ENCODE measurements around the gene FARP1. TPM values are rescaled to one million over a fixed set of nuclear protein-coding genes. Genes with fewer than 3 reads are reported as not detected.
A peak's percentile ranks its signal among the peaks of the same experiment; 100 is the strongest.

Gene FARP1
- total RNA-seq, 1 donor from 2014 or later = 71.3 TPM

DNA sequence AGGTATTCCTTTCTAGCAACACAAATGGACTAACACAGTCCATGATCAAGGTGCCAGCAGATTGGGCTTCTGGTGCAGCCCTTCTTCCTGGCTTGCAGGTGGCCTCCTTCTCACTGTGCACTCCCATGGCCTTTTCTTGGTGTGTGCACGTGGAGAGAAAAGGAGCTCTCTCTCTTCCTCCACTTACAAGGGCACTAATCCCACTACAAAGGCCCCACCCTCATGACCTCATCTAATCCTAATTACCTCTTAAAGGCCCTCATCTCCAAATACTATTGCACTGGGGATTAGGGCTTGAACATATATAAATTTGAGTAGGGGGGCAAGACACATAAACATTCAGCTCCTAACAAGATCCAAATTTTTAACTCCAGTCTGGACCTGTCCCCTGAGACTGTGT, 19.7 kb upstream of the FARP1 start:
- DNase-seq (ENCODE audit: low spot score) = no peak
- intact Hi-C loops (cut with DNase I) = no loop called here

DNA sequence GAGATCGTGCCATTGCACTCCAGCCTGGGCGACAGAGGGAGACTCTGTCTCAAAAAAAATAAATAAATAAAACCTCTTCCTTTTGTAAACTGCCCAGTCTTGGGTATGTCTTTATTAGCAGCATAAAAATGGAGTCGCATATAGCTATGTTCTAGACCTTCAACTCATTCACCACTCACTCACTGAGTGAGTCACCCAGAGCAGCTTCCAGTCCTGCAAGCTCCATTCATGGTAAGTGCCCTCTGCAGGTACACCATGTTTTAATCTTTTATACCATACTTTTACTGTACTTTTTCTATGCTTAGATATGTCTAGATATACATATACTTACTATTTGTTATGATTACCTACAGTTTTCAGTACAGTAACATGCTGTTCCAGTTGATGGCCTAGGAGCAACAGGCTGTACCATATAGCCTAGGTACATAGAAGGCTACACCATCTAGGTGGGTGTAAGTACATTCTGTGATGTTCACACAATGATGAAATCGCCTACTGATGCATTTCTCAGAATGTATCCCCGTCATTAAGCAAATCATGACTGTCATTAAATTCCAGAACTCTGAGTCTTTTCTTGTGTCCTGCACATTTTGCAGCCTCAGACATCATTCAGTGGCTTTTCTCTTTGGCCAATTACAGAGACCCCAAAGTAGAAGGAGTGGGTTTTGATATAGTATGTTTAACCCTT, 13.7 kb upstream of the FARP1 start:
- DNase-seq (ENCODE audit: low spot score) = no peak
- intact Hi-C loops (cut with DNase I) = no loop called here

DNA sequence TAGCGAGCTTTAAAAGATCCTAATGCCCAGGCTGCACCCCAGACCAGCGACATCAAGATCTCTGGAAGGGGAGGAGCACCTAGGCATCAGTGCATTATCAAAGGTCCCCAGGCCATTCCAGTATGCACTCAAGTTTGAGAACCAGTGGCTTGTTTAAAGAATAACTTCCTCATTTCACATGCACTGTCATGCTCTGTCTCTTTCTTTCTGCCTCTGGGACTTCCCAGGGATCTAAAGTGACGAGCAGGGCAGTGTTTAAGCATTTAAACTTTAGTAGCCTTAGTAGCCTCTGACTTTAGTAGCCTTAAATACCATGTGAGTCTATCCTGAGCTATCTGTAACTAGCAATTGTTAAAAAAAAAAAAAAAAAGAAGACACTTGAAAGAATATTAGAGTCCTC, 8.9 kb upstream of the FARP1 start:
- DNase-seq (ENCODE audit: low spot score) = no peak
- intact Hi-C loops (cut with DNase I) = no loop called here

DNA sequence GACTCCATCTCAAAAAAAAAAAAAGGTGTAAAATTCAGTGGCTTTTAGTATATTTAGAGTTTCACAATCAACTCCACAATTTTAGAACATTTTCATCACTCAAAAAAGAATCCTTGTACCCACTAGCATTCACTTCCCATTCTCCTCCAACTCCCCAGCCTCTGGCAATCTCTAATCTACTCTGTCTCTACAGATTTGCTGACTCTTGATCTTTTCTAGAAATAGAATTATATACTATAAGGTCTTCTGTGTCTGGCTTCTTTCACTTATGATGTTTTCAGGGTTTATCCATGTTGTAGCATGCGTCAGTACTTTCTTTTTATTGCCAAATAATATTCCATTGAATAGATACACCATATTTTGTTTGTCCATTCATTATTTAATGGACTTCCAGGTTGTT, 8.0 kb upstream of the FARP1 start:
- intact Hi-C loops (cut with DNase I) = no loop called here
- DNase-seq (ENCODE audit: low spot score) = no peak

DNA sequence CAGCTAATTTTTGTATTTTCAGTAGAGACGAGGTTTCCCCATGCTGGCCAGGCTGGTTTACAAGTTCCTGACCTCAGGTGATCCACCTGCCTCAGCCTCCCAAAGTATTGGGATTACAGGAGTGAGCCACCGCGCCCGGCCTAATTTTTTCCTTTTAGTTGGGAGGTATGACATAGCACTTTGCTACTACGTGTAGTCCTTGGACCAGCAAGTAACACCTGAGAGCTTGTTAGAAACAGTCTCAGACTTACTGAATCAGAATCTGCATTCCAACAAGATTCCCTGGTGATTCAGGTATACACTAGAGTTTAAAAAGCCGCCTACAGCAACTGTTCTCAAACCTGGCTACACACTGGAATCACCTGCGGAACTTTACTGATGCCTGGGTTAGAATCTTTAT, 1.8 kb upstream of the FARP1 start:
- no peak for DNase-seq (ENCODE audit: low spot score)
- intact Hi-C loops (cut with DNase I) = loop anchor here (5.0 kb wide), 3 partner anchors 71 to 531 kb away; no protein-coding TSS in a partner anchor

DNA sequence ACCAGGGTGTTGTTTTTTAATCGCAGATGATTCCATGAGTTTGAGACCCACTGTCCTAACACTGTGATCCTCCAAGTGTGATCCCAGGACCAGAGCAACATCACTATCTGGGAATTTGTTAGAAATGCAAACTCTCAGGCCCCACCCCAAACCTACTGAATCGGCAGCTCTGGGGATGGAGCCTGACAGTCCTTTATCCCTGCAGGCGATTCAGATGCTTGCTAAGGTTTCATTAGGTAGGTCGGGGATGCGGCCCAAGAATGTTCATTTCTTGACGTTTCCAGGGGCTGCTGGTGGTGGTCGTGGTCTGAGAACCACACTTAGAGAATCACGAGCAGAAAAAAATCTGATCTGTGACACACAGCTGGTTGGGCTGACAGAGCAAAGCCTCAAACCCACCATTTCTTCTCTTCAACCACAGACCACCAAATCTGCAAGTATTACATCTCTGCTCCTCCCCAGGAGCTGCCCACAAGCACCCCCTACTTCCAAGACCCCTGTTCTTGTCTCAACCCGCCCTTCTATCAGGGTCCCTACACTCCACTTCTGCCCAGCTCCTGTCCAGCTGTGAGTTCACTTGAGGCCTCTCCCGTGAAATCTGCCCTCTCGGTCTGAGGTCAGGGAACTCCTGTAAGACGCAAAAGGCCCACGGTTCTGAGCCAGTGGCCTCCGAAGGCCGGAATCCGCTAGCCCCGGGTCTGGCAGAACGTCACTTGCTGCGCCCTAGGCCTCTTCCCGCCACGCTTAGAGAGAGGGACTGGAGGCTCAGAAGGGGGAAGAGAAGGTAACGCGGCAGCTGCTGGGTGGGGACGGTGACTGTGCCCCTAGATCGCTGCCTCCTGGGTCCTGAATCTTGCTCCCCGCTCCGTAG, 1.1 kb upstream of the FARP1 start:
- no peak for DNase-seq (ENCODE audit: low spot score)
- intact Hi-C loops (cut with DNase I) = loop anchor here (2.0 to 5.0 kb wide), 4 partner anchors 31 to 531 kb away; no protein-coding TSS in a partner anchor

DNA sequence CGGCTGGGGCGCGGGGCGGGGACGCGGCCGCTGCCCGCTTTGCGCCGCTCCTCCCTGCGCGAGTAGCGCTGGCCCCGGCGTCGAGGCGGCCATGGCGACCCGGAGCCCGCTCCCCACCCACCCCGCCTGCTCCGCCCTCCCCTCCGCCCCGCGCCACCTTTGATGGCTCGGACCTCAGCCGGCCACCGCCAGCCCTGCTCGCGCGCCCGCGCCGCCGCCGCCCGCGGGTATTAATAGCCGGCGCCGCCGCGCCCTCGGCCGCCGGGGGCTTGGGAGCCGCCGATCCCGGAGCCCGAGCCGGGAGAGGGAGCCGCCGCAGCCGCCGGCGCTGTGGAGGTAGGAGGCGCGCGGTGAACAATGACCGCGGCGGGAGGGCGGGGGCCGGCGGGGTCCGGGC, 261 bp downstream of the FARP1 start:
- intact Hi-C loops (cut with DNase I) = loop anchor here (2.0 to 5.0 kb wide), 4 partner anchors 30 to 529 kb away; no protein-coding TSS in a partner anchor
- DNase-seq (ENCODE audit: low spot score) = peak; percentile 79

DNA sequence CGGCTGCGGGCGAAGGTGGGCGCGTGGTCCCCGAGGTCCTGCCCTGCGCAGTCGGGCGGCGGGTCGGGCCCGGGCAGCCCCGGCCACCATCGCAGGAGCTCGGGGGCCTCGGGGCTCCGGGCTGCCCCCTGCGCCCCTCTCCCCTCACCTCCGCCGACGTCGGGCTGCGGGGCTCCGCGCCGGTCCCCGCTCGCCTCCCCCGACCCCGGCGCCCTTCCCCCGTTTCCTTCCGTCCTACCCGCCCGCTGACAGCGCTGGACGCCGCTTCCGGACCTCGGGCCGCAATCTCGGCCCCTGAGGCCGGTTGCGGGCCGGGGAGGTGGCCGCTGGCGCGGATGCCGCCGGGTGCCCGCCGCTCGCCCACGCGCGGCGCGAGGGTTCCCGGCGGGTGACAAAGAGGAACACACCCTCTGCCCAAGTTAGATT, 720 bp downstream of the FARP1 start:
- intact Hi-C loops (cut with DNase I) = loop anchor here (2.0 to 5.0 kb wide), 4 partner anchors 29 to 529 kb away; no protein-coding TSS in a partner anchor
- no peak for DNase-seq (ENCODE audit: low spot score)

DNA sequence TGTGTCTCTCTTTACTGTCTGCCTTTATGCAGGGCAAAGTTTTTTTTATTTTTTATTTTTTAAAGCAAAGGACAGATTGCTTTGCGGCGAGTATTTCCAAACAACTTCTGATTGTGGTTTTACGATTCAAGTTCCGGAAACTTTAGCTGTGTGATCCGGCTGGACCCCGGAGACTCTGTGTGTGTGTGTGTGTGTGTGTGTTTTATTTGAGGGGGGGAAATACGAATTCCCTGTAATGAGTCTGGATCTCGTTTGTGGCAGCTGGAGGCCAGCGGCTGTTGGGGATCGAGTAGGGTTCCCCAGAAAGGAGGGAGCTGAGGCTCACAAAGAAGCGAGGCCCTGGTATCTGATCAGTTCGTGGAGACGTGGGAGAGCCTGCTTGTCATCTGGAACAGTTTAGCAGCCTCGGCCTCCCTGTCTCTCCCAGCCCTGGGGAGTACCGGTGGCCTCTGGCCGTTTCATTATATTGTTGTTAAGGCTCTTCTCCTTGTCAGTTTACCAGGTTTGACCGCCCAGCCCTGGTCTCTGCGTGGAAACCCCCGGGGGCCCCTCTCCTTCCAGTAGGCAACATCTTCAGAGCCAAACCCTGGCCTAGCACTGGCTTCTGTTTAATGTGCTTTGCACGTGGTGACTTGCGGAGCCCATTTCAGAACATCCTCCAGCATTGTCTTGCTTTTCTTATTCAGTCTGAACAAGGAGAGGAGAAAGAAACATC, 1.3 kb downstream of the FARP1 start:
- DNase-seq (ENCODE audit: low spot score) = no peak
- intact Hi-C loops (cut with DNase I) = loop anchor here (5.0 kb wide), 3 partner anchors 68 to 528 kb away; no protein-coding TSS in a partner anchor

DNA sequence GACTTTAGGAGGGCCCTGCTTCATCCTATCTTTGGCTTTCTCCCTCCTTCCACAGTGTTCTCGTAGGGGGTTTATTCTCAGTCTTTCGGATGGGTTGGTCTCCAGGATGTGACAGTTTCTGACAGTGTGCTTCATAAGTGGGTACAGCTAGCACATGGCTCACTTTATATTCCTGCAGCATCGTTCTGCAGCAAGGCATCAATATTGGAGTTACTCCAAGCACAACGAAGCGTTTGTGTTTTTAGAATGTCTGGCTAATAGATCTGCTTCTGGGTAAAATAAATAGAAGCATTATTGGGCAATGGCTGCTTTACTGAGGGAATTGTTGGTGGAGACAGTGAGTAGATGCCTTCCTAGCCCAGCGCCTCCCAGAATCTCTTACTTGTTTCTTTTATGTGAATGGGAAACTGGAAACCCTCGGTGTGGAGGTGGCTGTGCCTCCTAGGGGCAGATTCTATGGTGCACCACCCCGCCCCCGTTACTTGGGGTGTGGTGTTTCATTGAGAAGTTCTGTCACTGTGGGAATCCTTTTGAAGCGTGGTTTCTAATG, 2.0 kb downstream of the FARP1 start:
- no peak for DNase-seq (ENCODE audit: low spot score)
- intact Hi-C loops (cut with DNase I) = loop anchor here (5.0 kb wide), 3 partner anchors 67 to 527 kb away; no protein-coding TSS in a partner anchor

DNA sequence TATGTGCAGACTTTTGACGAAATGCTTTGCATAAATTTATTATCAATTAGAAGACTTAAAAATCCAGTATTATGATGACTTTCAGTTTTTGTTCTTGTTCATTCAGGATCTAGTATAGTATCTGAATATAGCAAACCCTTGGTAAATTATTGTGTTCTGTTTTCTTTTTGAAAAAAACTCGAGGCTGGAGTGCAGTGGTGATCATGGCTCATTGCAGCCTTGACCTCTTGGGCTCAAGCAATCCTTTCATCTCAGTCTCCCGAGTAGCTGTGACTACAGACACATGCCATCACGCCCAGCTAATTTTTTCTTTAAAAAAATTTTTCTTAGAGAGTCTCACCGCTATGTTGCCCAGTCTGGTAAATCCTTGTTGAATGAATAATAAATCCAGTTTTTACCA, 4.6 kb downstream of the FARP1 start:
- no peak for DNase-seq (ENCODE audit: low spot score)
- intact Hi-C loops (cut with DNase I) = no loop called here

DNA sequence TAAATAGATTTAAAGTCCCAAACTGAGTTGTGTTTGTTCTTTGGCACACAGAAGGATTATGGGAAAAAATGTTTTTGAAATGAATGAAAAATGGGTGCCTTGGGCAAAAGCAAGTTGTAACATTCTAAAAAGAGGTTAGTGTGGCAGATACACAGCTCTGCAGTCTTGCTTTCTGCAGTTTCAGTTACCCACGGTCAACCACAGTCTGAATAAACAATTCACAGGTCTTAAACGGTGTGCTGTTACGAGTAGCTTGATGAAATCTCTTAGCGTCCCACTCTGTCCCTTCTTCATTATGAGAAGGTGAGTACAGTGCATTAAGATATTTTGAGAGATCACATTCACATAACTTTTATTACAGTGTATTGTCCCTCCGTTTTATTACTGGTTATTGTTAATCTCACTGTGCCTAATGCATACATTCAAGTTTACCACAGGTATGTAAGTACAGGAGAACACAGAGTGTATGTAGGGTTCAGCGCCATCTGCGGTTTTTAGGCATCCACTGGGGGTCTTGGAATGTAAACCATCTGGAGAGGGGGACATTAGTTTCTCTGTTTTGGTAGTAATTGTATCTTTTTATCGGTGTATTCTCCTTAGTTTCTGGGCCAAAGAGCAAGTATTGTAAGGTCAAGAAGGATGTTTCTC, 8.1 kb downstream of the FARP1 start:
- intact Hi-C loops (cut with DNase I) = no loop called here
- no peak for DNase-seq (ENCODE audit: low spot score)

DNA sequence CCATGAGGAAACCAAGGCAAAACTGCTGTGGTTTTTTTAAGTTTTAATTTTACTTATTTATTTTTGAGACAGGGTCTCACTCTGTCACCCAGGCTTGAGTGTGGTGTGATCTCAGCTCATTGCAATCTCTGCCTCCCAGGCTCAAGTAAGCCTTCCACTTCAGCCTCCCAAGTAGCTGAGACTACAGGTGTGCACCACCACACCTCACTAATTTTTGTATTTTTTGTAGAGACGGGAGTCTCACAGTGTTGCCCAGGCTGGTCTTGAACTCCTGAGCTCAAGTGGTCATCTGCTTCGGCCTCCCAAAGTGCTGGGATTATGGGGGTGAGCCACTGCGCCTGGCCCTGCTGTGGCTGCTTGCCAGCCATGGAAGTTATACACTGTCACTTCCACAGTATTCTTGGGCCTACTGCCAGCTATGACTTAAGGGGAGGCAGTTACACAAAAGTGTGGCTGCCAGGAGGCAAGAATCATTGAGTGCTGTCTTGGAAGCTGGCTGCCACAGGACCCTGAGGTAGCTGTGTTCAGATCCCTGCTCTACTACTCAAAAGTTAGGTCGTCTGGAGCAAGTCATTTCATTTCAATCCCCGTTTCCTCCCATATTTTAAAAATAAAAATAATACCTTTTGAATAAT, 12.7 kb downstream of the FARP1 start:
- no peak for DNase-seq (ENCODE audit: low spot score)

DNA sequence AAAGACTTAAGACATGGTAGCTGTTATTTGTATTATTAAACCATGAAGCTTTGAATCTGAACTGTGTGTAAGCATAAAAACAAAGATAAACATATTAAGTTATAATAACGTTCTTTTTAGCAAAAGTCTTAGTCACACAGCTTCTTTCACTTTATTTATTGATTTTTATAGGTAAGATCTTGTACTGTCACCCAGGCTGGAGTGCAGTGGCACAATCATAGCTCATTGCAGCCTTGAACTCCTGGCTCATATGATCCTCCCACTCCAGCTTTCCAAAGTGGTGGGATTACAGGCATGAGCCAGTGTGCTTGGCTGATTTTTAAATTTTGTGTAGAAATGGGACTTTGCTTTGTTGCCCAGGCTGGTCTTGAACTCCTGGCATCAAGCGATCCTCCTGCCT, 13.4 kb downstream of the FARP1 start:
- DNase-seq (ENCODE audit: low spot score) = no peak
- intact Hi-C loops (cut with DNase I) = no loop called here

More for the DNA sequence above, 12.7 kb downstream of the FARP1 start:
- intact Hi-C loops (cut with DNase I) = no loop called here

DNA sequence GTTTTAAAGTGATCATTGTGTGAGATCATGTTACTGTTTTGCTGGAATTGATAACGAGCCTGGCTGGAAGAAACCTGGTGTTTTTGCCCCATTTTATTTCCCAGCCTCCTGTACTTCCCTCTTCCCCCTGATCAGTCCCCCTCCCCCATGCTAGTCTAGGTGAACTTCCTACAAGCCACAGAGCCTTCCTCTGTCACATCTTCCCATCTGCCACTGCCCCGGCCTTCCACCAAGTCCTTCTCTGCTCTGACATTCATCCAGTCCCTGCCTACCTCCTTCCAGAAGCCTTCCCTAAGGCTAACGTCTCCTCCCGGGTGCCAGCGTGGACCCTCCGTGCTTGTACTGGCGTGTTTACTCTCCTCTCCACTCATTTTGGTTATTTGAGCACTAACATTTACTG, 14.3 kb downstream of the FARP1 start:
- intact Hi-C loops (cut with DNase I) = no loop called here
- DNase-seq (ENCODE audit: low spot score) = no peak

DNA sequence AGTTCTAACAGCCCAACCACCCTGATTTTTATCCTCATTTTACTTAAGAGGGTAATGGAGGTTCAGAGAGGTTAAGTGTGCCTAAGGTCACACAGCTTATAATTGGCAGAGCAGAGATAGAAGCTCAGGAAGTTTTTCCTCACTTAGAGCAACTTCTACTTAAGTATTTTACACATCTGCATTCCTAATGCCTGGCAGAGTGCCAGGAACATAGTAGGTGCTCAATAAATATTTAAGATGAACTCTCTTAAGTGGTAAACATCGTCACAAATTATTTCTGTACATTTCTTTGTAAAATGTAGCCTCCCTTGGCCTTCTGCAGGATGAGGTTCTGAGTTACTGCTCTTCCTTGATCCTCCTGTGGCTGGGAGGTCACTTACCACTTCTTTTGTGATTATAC, 14.7 kb downstream of the FARP1 start:
- intact Hi-C loops (cut with DNase I) = no loop called here

DNA sequence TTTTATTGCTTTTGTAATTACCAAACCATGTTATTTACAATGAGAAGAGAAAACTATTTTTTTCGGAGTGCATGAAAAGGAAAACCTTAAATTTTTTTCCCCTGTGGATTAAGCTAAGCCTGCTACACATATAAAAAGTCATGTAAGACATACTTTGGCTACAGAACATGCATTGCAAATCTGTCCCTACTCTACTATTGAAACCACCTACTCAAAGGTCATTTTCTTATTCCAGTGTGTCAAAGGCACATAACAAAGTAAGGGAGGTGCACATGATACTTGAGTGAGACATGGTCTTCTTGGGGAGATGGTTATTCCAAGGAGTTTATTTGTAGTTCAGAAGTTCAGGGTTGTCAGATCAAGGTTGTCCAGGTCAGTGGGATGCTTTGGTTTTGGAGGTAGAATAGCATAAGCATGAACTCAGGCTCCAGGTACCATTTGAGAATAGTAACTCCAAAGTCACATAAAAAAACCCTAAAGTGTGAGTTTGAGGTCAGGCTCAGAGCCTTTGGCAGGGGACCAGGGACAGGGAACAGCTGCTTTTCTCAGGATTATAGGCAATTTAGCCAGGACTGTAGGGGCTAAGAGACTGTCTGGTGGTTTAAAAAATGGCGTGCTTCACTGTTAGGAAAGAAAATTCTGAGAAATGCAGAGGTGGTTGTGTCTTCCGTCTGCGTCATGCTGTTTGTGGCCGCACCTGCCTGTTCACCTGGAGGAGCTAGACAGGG, 15.4 kb downstream of the FARP1 start:
- intact Hi-C loops (cut with DNase I) = no loop called here
- DNase-seq (ENCODE audit: low spot score) = no peak

More for the DNA sequence above, 14.7 kb downstream of the FARP1 start:
- no peak for DNase-seq (ENCODE audit: low spot score)

DNA sequence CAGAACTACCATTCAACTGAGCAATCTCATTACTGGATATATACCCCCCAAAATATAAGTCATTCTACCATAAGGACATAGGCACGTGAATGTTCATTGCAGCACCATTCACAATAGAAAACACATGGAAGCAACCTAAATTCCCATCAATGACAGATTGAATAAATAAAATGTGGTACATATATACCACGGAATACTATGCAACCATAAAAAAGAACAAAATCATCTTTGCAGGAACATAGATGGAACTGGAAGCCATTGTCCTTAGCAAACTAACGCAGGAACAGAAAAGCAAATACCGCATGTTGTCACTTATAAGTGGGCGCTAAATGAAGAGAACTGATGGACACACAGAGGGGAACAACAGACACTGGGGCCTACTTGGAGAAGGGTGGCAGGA, 20.0 kb downstream of the FARP1 start:
- no peak for DNase-seq (ENCODE audit: low spot score)
- intact Hi-C loops (cut with DNase I) = no loop called here
